Adrenal gland (tissue), 5 donors: ENCODE data around the gene ANKRD36.

Experiments used
- POLR2A ChIP-seq, 2 donors: fragments of 450-650 bp; IDR thresholded peaks; one replicate each; pipeline ENCODE4 v1.6.1; 2017; ENCODE audit warnings: antibody characterized with exemption in 2 of 2, mild to moderate bottlenecking in 2 of 2, moderate library complexity in 1 of 2
- TF ChIP-seq, protein P1 (sequence below), 6 experiments: fragments of 450-650 bp in 4 of 6; fragments of 200-600 bp in 2 of 6; sonication (generic) in 1 of 6; IDR thresholded peaks; 1 replicate in 5 of 6; 2 replicates in 1 of 6; pipeline versions ENCODE4 v1.5.1 to v1.8.0; 2016 to 2021; ENCODE audit warnings: antibody characterized with exemption in 6 of 6, mild to moderate bottlenecking in 2 of 6, moderate library complexity in 1 of 6
- donor health status: DM: no; HTN: no; CAD: no.

DNA sequence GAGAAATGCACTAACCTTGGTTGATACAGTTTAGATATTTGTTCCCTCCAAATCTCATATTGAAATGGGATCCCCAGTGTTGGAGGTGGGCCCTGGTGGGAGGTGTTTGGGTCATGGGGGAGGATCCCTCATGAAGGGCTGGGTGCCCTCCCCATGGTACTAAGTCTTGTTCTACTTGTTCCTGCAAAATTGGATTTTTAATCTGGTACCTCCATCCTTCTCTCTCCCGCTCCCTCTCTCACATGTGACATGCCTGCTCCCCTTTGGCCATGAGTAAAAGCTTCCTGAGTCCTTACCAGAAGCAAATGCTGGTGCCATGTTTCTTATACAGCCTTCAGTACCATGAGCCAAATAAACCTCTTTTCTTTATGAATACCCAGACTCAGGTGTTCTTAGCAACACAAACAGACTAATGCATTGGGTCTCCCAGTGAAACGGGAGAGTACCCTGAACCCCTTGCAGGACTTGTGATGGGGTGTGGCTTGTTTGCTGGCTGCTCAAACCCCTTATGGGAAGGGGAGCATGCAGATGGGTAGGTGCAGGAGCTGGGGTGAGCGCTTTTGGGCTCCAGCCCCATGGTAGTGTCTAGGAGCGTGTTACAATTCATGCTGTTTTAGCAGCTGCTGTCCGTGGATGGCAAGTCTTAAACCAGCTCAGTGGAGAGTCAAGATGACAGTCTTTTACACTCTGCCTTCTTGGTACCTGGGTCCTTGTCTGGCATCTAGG lies 45.5 kb upstream of the ANKRD36 start:
- TF ChIP-seq, protein P1, sequence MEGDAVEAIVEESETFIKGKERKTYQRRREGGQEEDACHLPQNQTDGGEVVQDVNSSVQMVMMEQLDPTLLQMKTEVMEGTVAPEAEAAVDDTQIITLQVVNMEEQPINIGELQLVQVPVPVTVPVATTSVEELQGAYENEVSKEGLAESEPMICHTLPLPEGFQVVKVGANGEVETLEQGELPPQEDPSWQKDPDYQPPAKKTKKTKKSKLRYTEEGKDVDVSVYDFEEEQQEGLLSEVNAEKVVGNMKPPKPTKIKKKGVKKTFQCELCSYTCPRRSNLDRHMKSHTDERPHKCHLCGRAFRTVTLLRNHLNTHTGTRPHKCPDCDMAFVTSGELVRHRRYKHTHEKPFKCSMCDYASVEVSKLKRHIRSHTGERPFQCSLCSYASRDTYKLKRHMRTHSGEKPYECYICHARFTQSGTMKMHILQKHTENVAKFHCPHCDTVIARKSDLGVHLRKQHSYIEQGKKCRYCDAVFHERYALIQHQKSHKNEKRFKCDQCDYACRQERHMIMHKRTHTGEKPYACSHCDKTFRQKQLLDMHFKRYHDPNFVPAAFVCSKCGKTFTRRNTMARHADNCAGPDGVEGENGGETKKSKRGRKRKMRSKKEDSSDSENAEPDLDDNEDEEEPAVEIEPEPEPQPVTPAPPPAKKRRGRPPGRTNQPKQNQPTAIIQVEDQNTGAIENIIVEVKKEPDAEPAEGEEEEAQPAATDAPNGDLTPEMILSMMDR (IDR thresholded peaks at IDR 0.05): no peak
- TF ChIP-seq POLR2A (IDR thresholded peaks at IDR 0.05): no peak
